Measurements from ENCODE around the gene CUTA.

CUTA gene

DNA sequence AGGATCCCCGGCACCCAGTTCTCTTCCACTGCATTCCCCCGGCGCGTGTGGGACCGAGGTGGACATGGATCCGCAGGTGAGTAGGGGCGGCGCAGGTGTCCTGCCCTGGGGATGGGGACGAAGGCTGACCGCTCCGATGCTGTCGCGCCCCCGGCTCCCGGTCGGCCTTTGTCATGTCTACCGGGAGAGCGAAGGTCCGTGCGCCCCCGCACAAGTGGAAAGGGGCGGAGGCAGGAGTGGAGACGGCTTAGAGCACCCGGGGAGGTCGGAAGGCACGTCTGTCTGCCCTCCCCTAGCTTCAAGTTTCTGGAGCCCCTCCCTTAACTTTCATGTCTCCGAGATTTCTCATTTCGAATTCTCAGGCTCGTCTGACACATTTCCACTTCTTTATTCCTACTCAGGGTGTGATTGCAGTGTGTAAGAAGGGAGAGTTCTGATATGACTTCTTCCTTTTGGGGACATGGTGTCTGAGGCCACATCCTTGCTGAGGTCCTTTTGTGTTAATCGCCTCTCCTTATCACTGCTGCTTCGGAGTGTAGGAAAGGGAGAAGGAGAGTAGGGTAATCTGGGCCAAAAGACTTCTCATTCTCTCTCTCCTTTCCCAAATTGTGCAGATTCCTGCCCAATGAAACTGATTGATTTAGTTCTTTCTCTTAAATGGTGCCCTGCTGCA, 25.8 kb downstream of the CUTA start (continued):
- peak; percentile 68; the same call in 1 of the 2 replicates for TF ChIP-seq KLF9 (tag by site-specific recombination; IDR thresholded peaks at IDR 0.05; ENCODE audit: low read depth)
- TF ChIP-seq YY2 (tag by site-specific recombination; IDR thresholded peaks at IDR 0.05), result no peak; the same call in 1 of the 2 replicates
- TF ChIP-seq ZSCAN30 (tag by site-specific recombination; IDR thresholded peaks at IDR 0.05), result 0 out of 2 replicates have a peak, but pooled peaks have one; percentile 50
- TF ChIP-seq, protein P1, sequence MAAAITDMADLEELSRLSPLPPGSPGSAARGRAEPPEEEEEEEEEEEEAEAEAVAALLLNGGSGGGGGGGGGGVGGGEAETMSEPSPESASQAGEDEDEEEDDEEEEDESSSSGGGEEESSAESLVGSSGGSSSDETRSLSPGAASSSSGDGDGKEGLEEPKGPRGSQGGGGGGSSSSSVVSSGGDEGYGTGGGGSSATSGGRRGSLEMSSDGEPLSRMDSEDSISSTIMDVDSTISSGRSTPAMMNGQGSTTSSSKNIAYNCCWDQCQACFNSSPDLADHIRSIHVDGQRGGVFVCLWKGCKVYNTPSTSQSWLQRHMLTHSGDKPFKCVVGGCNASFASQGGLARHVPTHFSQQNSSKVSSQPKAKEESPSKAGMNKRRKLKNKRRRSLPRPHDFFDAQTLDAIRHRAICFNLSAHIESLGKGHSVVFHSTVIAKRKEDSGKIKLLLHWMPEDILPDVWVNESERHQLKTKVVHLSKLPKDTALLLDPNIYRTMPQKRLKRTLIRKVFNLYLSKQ (tag by site-specific recombination; IDR thresholded peaks at IDR 0.05; ENCODE audit: borderline replicate concordance), result no peak
- TF ChIP-seq ZNF391 (tag by site-specific recombination; IDR thresholded peaks at IDR 0.05; ENCODE audit: borderline replicate concordance, low read depth), result peak; percentile 67; the same call in 1 of the 2 replicates
- TF ChIP-seq, protein P2, sequence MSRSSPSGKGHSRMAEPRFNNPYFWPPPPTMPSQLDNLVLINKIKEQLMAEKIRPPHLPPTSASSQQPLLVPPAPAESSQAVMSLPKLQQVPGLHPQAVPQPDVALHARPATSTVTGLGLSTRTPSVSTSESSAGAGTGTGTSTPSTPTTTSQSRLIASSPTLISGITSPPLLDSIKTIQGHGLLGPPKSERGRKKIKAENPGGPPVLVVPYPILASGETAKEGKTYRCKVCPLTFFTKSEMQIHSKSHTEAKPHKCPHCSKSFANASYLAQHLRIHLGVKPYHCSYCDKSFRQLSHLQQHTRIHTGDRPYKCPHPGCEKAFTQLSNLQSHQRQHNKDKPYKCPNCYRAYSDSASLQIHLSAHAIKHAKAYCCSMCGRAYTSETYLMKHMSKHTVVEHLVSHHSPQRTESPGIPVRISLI (tag by site-specific recombination; IDR thresholded peaks at IDR 0.05), result no peak
- no peak for TF ChIP-seq ZNF133 (tag by site-specific recombination; IDR thresholded peaks at IDR 0.05)
- TF ChIP-seq ZBTB48 (tag by site-specific recombination; IDR thresholded peaks at IDR 0.05), result peak; percentile 48; the same call in 1 of the 2 replicates
- TF ChIP-seq, protein P3, sequence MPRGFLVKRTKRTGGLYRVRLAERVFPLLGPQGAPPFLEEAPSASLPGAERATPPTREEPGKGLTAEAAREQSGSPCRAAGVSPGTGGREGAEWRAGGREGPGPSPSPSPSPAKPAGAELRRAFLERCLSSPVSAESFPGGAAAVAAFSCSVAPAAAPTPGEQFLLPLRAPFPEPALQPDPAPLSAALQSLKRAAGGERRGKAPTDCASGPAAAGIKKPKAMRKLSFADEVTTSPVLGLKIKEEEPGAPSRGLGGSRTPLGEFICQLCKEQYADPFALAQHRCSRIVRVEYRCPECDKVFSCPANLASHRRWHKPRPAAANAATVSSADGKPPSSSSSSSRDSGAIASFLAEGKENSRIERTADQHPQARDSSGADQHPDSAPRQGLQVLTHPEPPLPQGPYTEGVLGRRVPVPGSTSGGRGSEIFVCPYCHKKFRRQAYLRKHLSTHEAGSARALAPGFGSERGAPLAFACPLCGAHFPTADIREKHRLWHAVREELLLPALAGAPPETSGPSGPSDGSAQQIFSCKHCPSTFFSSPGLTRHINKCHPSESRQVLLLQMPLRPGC (tag by site-specific recombination; IDR thresholded peaks at IDR 0.05), result no peak
- TF ChIP-seq, protein P4, sequence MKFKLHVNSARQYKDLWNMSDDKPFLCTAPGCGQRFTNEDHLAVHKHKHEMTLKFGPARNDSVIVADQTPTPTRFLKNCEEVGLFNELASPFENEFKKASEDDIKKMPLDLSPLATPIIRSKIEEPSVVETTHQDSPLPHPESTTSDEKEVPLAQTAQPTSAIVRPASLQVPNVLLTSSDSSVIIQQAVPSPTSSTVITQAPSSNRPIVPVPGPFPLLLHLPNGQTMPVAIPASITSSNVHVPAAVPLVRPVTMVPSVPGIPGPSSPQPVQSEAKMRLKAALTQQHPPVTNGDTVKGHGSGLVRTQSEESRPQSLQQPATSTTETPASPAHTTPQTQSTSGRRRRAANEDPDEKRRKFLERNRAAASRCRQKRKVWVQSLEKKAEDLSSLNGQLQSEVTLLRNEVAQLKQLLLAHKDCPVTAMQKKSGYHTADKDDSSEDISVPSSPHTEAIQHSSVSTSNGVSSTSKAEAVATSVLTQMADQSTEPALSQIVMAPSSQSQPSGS (tag by site-specific recombination; IDR thresholded peaks at IDR 0.05; ENCODE audit: low read depth), result no peak
- 0 out of 2 replicates have a peak, but pooled peaks have one; percentile 38 for TF ChIP-seq WT1 (tag by site-specific recombination; IDR thresholded peaks at IDR 0.05)
- TF ChIP-seq ZFP3 (tag by site-specific recombination; IDR thresholded peaks at IDR 0.05; ENCODE audit: low read depth), result no peak
- TF ChIP-seq ZNF473 (tag by site-specific recombination; IDR thresholded peaks at IDR 0.05), result no peak
- TF ChIP-seq ZEB2 (tag by site-specific recombination; IDR thresholded peaks at IDR 0.05), result no peak
- no peak for TF ChIP-seq ZNF341 (tag by site-specific recombination; IDR thresholded peaks at IDR 0.05; ENCODE audit: low read depth)
- TF ChIP-seq ZBTB20 (tag by site-specific recombination; IDR thresholded peaks at IDR 0.05), result peak; percentile 36
- TF ChIP-seq ZNF843 (tag by site-specific recombination; IDR thresholded peaks at IDR 0.05), result no peak; the same call in 1 of the 2 replicates
- TF ChIP-seq ZNF354C (tag by site-specific recombination; IDR thresholded peaks at IDR 0.05; ENCODE audit: borderline replicate concordance, low read depth), result no peak
- no peak for TF ChIP-seq ZNF621 (tag by site-specific recombination; IDR thresholded peaks at IDR 0.05)
- TF ChIP-seq ZNF16 (tag by site-specific recombination; IDR thresholded peaks at IDR 0.05; ENCODE audit: low read depth), result no peak
- TF ChIP-seq, protein P5, sequence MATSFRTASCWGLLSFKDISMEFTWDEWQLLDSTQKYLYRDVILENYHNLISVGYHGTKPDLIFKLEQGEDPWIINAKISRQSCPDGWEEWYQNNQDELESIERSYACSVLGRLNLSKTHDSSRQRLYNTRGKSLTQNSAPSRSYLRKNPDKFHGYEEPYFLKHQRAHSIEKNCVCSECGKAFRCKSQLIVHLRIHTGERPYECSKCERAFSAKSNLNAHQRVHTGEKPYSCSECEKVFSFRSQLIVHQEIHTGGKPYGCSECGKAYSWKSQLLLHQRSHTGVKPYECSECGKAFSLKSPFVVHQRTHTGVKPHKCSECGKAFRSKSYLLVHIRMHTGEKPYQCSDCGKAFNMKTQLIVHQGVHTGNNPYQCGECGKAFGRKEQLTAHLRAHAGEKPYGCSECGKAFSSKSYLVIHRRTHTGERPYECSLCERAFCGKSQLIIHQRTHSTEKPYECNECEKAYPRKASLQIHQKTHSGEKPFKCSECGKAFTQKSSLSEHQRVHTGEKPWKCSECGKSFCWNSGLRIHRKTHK (tag by site-specific recombination; IDR thresholded peaks at IDR 0.05), result no peak
- 0 out of 2 replicates have a peak, but pooled peaks have one; percentile 66 for TF ChIP-seq ZBTB7A (tag by site-specific recombination; IDR thresholded peaks at IDR 0.05; ENCODE audit: low read depth)
- no peak for TF ChIP-seq ZNF530 (tag by site-specific recombination; IDR thresholded peaks at IDR 0.05; ENCODE audit: low read depth)
- no peak for TF ChIP-seq ZNF157 (tag by site-specific recombination; IDR thresholded peaks at IDR 0.05)
- TF ChIP-seq, protein P6, sequence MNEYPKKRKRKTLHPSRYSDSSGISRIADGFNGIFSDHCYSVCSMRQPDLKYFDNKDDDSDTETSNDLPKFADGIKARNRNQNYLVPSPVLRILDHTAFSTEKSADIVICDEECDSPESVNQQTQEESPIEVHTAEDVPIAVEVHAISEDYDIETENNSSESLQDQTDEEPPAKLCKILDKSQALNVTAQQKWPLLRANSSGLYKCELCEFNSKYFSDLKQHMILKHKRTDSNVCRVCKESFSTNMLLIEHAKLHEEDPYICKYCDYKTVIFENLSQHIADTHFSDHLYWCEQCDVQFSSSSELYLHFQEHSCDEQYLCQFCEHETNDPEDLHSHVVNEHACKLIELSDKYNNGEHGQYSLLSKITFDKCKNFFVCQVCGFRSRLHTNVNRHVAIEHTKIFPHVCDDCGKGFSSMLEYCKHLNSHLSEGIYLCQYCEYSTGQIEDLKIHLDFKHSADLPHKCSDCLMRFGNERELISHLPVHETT (tag by site-specific recombination; IDR thresholded peaks at IDR 0.05), result no peak
- no peak for TF ChIP-seq SETDB1 (IDR thresholded peaks at IDR 0.05; ENCODE audit: insufficient read length, low read length)
- TF ChIP-seq ZNF132 (tag by site-specific recombination; IDR thresholded peaks at IDR 0.05; ENCODE audit: borderline replicate concordance), result no peak
- TF ChIP-seq, protein P7, sequence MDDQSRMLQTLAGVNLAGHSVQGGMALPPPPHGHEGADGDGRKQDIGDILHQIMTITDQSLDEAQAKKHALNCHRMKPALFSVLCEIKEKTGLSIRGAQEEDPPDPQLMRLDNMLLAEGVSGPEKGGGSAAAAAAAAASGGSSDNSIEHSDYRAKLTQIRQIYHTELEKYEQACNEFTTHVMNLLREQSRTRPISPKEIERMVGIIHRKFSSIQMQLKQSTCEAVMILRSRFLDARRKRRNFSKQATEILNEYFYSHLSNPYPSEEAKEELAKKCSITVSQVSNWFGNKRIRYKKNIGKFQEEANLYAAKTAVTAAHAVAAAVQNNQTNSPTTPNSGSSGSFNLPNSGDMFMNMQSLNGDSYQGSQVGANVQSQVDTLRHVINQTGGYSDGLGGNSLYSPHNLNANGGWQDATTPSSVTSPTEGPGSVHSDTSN (CRISPR knock-in tag; IDR thresholded peaks at IDR 0.05), result peak; percentile 57; the same call in 1 of the 2 replicates
- TF ChIP-seq ZNF423 (tag by site-specific recombination; IDR thresholded peaks at IDR 0.05), result no peak
- TF ChIP-seq ZNF544 (tag by site-specific recombination; IDR thresholded peaks at IDR 0.05), result no peak

Measured in HEK293 (cell line).